HG02852 (cell line): ENCODE measurements around the gene PIEZO2.

Source experiments
- ATAC-seq: cut with Tn5 transposase; IDR thresholded peaks from one replicate; pipeline ENCODE4 v1.9.1; 2021; ENCODE audit warnings: mild to moderate bottlenecking, moderate library complexity; ENCODE audit not compliant: unreplicated experiment

PIEZO2 gene

GRCh38 chr18:10901329-10901728 lies 248.0 kb downstream of the PIEZO2 start:
- ATAC-seq, result no peak

GRCh38 chr18:10900435-10900834 lies 248.9 kb downstream of the PIEZO2 start:
- no peak for ATAC-seq

- ATAC-seq, result no peak
Measured at GRCh38 chr18:10899481-10899880, 249.9 kb downstream of the PIEZO2 start.

GRCh38 chr18:10898417-10898974 lies 250.9 kb downstream of the PIEZO2 start:
- peak; percentile 82 for ATAC-seq

- ATAC-seq, result no peak
Measured at GRCh38 chr18:10896851-10897250, 252.5 kb downstream of the PIEZO2 start.

GRCh38 chr18:10895976-10896375 lies 253.4 kb downstream of the PIEZO2 start:
- ATAC-seq, result no peak

GRCh38 chr18:10894501-10894900 lies 254.9 kb downstream of the PIEZO2 start:
- no peak for ATAC-seq

GRCh38 chr18:10893761-10894160 lies 255.6 kb downstream of the PIEZO2 start:
- ATAC-seq, result no peak

GRCh38 chr18:10893196-10893595 lies 256.2 kb downstream of the PIEZO2 start:
- ATAC-seq, result no peak

- no peak for ATAC-seq
Measured at GRCh38 chr18:10892786-10893185, 256.6 kb downstream of the PIEZO2 start.

GRCh38 chr18:10890022-10890421 lies 259.3 kb downstream of the PIEZO2 start:
- no peak for ATAC-seq

- peak; percentile 93 for ATAC-seq
Measured at GRCh38 chr18:10878703-10879102, 270.7 kb downstream of the PIEZO2 start.

GRCh38 chr18:10877987-10878386 lies 271.4 kb downstream of the PIEZO2 start:
- no peak for ATAC-seq

GRCh38 chr18:10875811-10876210 lies 273.6 kb downstream of the PIEZO2 start:
- ATAC-seq, result no peak

GRCh38 chr18:10872304-10872703 lies 277.1 kb downstream of the PIEZO2 start:
- no peak for ATAC-seq

- ATAC-seq, result no peak
Measured at GRCh38 chr18:10864722-10865121, 284.6 kb downstream of the PIEZO2 start.

GRCh38 chr18:10863026-10863425 lies 286.3 kb downstream of the PIEZO2 start:
- ATAC-seq, result no peak

- ATAC-seq, result no peak
Measured at GRCh38 chr18:10860928-10861327, 288.4 kb downstream of the PIEZO2 start.

GRCh38 chr18:10860382-10860781 lies 289.0 kb downstream of the PIEZO2 start:
- ATAC-seq, result no peak

GRCh38 chr18:10858477-10858876 lies 290.9 kb downstream of the PIEZO2 start:
- ATAC-seq, result no peak

- ATAC-seq, result no peak
Measured at GRCh38 chr18:10856132-10856531, 293.2 kb downstream of the PIEZO2 start.

- no peak for ATAC-seq
Measured at GRCh38 chr18:10852385-10853303, 296.7 kb downstream of the PIEZO2 start.
